A549 (cell line): ENCODE measurements around the gene ABLIM1. TPM values are rescaled to one million over a fixed set of nuclear protein-coding genes. Genes with fewer than 3 reads are reported as not detected.

Experiments used
- ATAC-seq, 2 experiments: fragments of 200-7000 bp in 1 of 2; fragments of >200 bp in 1 of 2; cut with Nextera tagmentation in 1 of 2; cut with Tn5 transposase in 1 of 2; 3 replicates each; pipeline versions ENCODE4 v1.8.0 to v1.9.1; 2018 to 2020; ENCODE audit warnings: mild to moderate bottlenecking in 1 of 2, moderate library complexity in 1 of 2
- CTCF ChIA-PET: fragments of 300-600 bp; sonication (Branson Sonifier 250); formaldehyde crosslinking; extraction: SDS; loops from one replicate; lab custom pipeline; 2021; ENCODE audit warnings: antibody characterized with exemption, inconsistent platforms; lab: Yijun Ruan, JAX
- POLR2A ChIA-PET: fragments of 350-600 bp; formaldehyde crosslinking; extraction: SDS; loops from one replicate; lab custom pipeline; 2021; ENCODE audit warnings: antibody characterized with exemption, inconsistent platforms; lab: Yijun Ruan, JAX
- DNase-seq, 2 experiments: peaks; one replicate each; pipeline versions ENCODE4 v3.0.0 to v3.0.0-alpha.2; 2011 to 2016; ENCODE audit warnings: low read depth in 1 of 2, low spot score in 1 of 2
- FAIRE-seq: peaks from 2 replicates; lab custom pipeline; 2011; peaks lifted over from hg19 to GRCh38; lab: Jason Lieb, UNC
- H3K27ac ChIP-seq, 2 experiments: fragments of >200 bp; sonication (Bioruptor Twin); formaldehyde crosslinking; 3 replicates each; pipeline ENCODE4 v1.5.1; 2016 to 2017
- H3K4me1 ChIP-seq: fragments of >200 bp; sonication (Bioruptor Twin); formaldehyde crosslinking; 3 replicates; pipeline ENCODE4 v1.6.1; 2016
- H3K4me2 ChIP-seq: fragments of >200 bp; sonication (Bioruptor Twin); formaldehyde crosslinking; 3 replicates; pipeline ENCODE4 v1.6.1; 2016
- H3K4me3 ChIP-seq: fragments of >200 bp; sonication (Bioruptor Twin); formaldehyde crosslinking; 3 replicates; pipeline ENCODE4 v1.5.1; 2016
- H3K9me3 ChIP-seq: fragments of >200 bp; sonication (Bioruptor Twin); formaldehyde crosslinking; 3 replicates; pipeline ENCODE4 v1.6.1; 2016
- ATOH8 ChIP-seq: fragments of 250-450 bp; sonication (Bioruptor Pico); IDR thresholded peaks from 2 replicates; pipeline ENCODE4 v1.5.0; 2020; ENCODE audit warnings: low read depth, mild to moderate bottlenecking, moderate library complexity
- CBX2 ChIP-seq: fragments of 200-600 bp; sonication (generic); IDR thresholded peaks from 2 replicates; pipeline ENCODE4 v1.6.1; 2016; ENCODE audit warnings: low read depth, mild to moderate bottlenecking, borderline replicate concordance
- CBX8 ChIP-seq: fragments of 200-600 bp; sonication (generic); IDR thresholded peaks from 2 replicates; pipeline ENCODE4 v1.6.1; 2016
- CEBPB ChIP-seq, 2 experiments: fragments of >200 bp in 1 of 2; sonication (Bioruptor Twin) in 1 of 2; formaldehyde crosslinking in 1 of 2; IDR thresholded peaks; 2 replicates each; pipeline ENCODE4 v1.6.1; 2012 to 2016
- CHD4 ChIP-seq: fragments of 200-600 bp; sonication (generic); IDR thresholded peaks from 2 replicates; pipeline ENCODE4 v1.6.1; 2016; ENCODE audit warnings: antibody characterized with exemption, mild to moderate bottlenecking, borderline replicate concordance
- CTCF ChIP-seq: fragments of >200 bp; sonication (Bioruptor Twin); formaldehyde crosslinking; IDR thresholded peaks from 3 replicates; pipeline ENCODE4 v1.5.1; 2016
- EHF ChIP-seq: fragments of 250-450 bp; sonication (Bioruptor Pico); IDR thresholded peaks from 2 replicates; pipeline ENCODE4 v1.5.0; 2020; ENCODE audit warnings: mild to moderate bottlenecking
- EHMT2 ChIP-seq: fragments of 200-600 bp; sonication (generic); IDR thresholded peaks from 2 replicates; pipeline ENCODE4 v1.6.1; 2016; ENCODE audit warnings: antibody characterized with exemption, low read depth, mild to moderate bottlenecking, moderate library complexity
- EP300 ChIP-seq, 2 experiments: fragments of >200 bp; sonication (Bioruptor Twin); formaldehyde crosslinking; IDR thresholded peaks; 2 replicates in 1 of 2; 3 replicates in 1 of 2; pipeline ENCODE4 v1.6.1; 2016 to 2017
- FOSB ChIP-seq: fragments of 250-450 bp; sonication (Bioruptor Pico); IDR thresholded peaks from 2 replicates; pipeline ENCODE4 v1.5.0; 2020; ENCODE audit warnings: mild to moderate bottlenecking, moderate library complexity
- FOSL2 ChIP-seq, 2 experiments: fragments of 450-650 bp in 1 of 2; fragments of >200 bp in 1 of 2; sonication (Bioruptor Twin) in 1 of 2; formaldehyde crosslinking; IDR thresholded peaks; 2 replicates each; pipeline versions ENCODE4 v1.5.0 to v1.6.1; 2016 to 2020; ENCODE audit warnings: mild to moderate bottlenecking in 1 of 2, moderate library complexity in 1 of 2
- JUN ChIP-seq, 2 experiments: fragments of >200 bp; sonication (Bioruptor Twin); formaldehyde crosslinking; IDR thresholded peaks; 2 replicates in 1 of 2; 3 replicates in 1 of 2; pipeline ENCODE4 v1.6.1; 2016 to 2017
- KDM5A ChIP-seq: fragments of 200-600 bp; sonication (generic); IDR thresholded peaks from 2 replicates; pipeline ENCODE4 v1.6.1; 2016; ENCODE audit warnings: antibody characterized with exemption, mild to moderate bottlenecking
- MAFK ChIP-seq: fragments of 450-650 bp; IDR thresholded peaks from 2 replicates; pipeline ENCODE4 v1.6.1; 2014; ENCODE audit not compliant: partially characterized antibody
- MAX ChIP-seq: IDR thresholded peaks from 2 replicates; pipeline ENCODE4 v1.6.1; 2012
- MAZ ChIP-seq: fragments of 150-350 bp; IDR thresholded peaks from 2 replicates; pipeline ENCODE4 v1.6.1; 2014; ENCODE audit warnings: antibody characterized with exemption, low read depth, low read length, borderline replicate concordance
- NFE2L2 ChIP-seq: fragments of 150-350 bp; conservative IDR thresholded peaks from 2 replicates; pipeline ENCODE4 v1.6.1; 2014; ENCODE audit warnings: low read length
- NR3C1 ChIP-seq: fragments of >200 bp; sonication (Bioruptor Twin); formaldehyde crosslinking; IDR thresholded peaks from 3 replicates; pipeline ENCODE4 v1.6.1; 2017
- POLR2A ChIP-seq: IDR thresholded peaks from 2 replicates; pipeline ENCODE4 v1.6.1; 2012; ENCODE audit warnings: mild to moderate bottlenecking, low read length
- POLR2AphosphoS2 ChIP-seq: conservative IDR thresholded peaks from 2 replicates; pipeline ENCODE4 v1.6.1; 2012; ENCODE audit warnings: low read length, improper control_type of control experiment, inconsistent platforms
- RAD21 ChIP-seq, 2 experiments: fragments of >200 bp in 1 of 2; sonication (Bioruptor Twin) in 1 of 2; formaldehyde crosslinking in 1 of 2; IDR thresholded peaks in 1 of 2; conservative IDR thresholded peaks in 1 of 2; 2 replicates in 1 of 2; 3 replicates in 1 of 2; pipeline ENCODE4 v1.6.1; 2012 to 2018; ENCODE audit warnings: inconsistent platforms in 1 of 2
- RNF2 ChIP-seq: fragments of 200-600 bp; sonication (generic); IDR thresholded peaks from 2 replicates; pipeline ENCODE4 v1.6.1; 2016; ENCODE audit warnings: low read depth, mild to moderate bottlenecking, antibody characterized with exemption, moderate library complexity, borderline replicate concordance
- TFCP2L1 ChIP-seq: fragments of 250-450 bp; sonication (Bioruptor Pico); IDR thresholded peaks from 2 replicates; pipeline ENCODE4 v1.5.0; 2021; ENCODE audit warnings: mild to moderate bottlenecking
- TP53 ChIP-seq: fragments of 250-450 bp; sonication (Bioruptor Pico); IDR thresholded peaks from 2 replicates; pipeline ENCODE4 v1.5.0; 2021; ENCODE audit warnings: mild to moderate bottlenecking, moderate library complexity
- USF2 ChIP-seq: fragments of 450-650 bp; IDR thresholded peaks from 2 replicates; pipeline ENCODE4 v1.6.1; 2014; ENCODE audit warnings: antibody characterized with exemption
- ZC3H11A ChIP-seq: fragments of 450-650 bp; IDR thresholded peaks from 2 replicates; pipeline ENCODE4 v1.6.1; 2014; ENCODE audit warnings: antibody characterized with exemption, mild to moderate bottlenecking
- WGBS: methylation state at CpG from one replicate; pipeline ENCODE4 v1.1.6; 2017; ENCODE audit errors: missing lambda C conversion rate; 5-methylcytosine and 5-hydroxymethylcytosine counted together
- polyA plus RNA-seq, 4 experiments: library from polyadenylated mRNA; depleted of rRNA in 3 of 4; stranded (reverse); fragments of >200 nt; fragmentation: RNase III in 1 of 4; extraction: RNeasy Plus Mini Kit Qiagen cat#74134 plus additional on column Dnase treatment in 1 of 4; gene quantifications; 2 replicates in 3 of 4; 3 replicates in 1 of 4; pipeline ENCODE4 v1.2.3, GENCODE V29; 2011 to 2017

The ABLIM1 gene
- polyA plus RNA-seq, 2 of the 4 experiments (the other 2 are of a cell fraction): 21.4 to 70.2 TPM

- Histone ChIP-seq H3K4me2 (no peak overlapping the region), H3K9me3 (peaks cover 2% of the 10 kb centered on the region; the same call in 1 of the 3 replicates), H3K4me1 (peaks cover 10% of the 10 kb centered on the region; the same call in 2 of the 3 replicates), H3K27ac (no peak overlapping the region), H3K4me3 (no peak overlapping the region)
- FAIRE-seq (no peak), DNase-seq (peak in 1 of 2 experiments; percentile 14), ATAC-seq (peak; percentile 30 to 38; a peak in 2 of 6 replicates)
- TF ChIP-seq EHF (CRISPR knock-in tag) (no peak), NFE2L2 (no peak), POLR2A (no peak), KDM5A (no peak), EP300 (IDR thresholded peaks at IDR 0.05) (no peak), NR3C1 (no peak), MAFK (peak; percentile 14), FOSL2 (IDR thresholded peaks at IDR 0.05) (no peak), FOSL2 (CRISPR knock-in tag; IDR thresholded peaks at IDR 0.05) (no peak), JUN (IDR thresholded peaks at IDR 0.05) (no peak), EHMT2 (no peak), MAZ (no peak), RAD21 (conservative IDR thresholded peaks at IDR 0.05 in 1 of 2, IDR thresholded peaks at IDR 0.05 in 1 of 2) (0 out of 5 replicates have a peak, but pooled peaks of 1 of the 2 experiments have one; percentile 16), FOSB (CRISPR knock-in tag) (no peak), ZC3H11A (no peak), MAX (no peak), CBX8 (no peak), USF2 (no peak), ATOH8 (no peak), RNF2 (no peak), POLR2AphosphoS2 (no peak), TFCP2L1 (no peak), CEBPB (IDR thresholded peaks at IDR 0.05) (no peak), CHD4 (no peak), CTCF (peak; percentile 33; the same call in 2 of the 3 replicates), CBX2 (no peak), TP53 (no peak)
- POLR2A ChIA-PET: no interaction called here
- 85% methylated on average over 10 of the region's 10 CpGs for WGBS
- CTCF ChIA-PET: interaction anchor here (0.8 to 4.7 kb wide), 10 partner anchors 13 to 334 kb away, joined by 3 to 27 read pairs (median 3); partner anchors contain the start of gene FHIP2A
Measured at GRCh38 chr10:114486938-114487814, 170.9 kb downstream of the ABLIM1 start.
